Endometrium (tissue), 2 donors: ENCODE measurements around the gene VASH1.
"Not testable (repeated sequence)": the region's sequence is repeated elsewhere in the genome, so short reads cannot be mapped to it uniquely, and the experiment has no call there.

ENCODE experiments used
- FAIRE-seq: peaks from 2 replicates; lab custom pipeline; 2012; peaks lifted over from hg19 to GRCh38; lab: Jason Lieb, UNC
- donor health status: control.
- donor health status: control.

VASH1 gene

GRCh38 chr14:76761136-76761959, at the start of gene VASH1:
TSS of gene VASH1 (plus strand) at chr14:76761468. CDS start at chr14:76762822, 1,354 bp downstream.
- FAIRE-seq, result no peak

GRCh38 chr14:76713121-76713520, 48.1 kb upstream of the VASH1 start:
- no peak for FAIRE-seq

DNA sequence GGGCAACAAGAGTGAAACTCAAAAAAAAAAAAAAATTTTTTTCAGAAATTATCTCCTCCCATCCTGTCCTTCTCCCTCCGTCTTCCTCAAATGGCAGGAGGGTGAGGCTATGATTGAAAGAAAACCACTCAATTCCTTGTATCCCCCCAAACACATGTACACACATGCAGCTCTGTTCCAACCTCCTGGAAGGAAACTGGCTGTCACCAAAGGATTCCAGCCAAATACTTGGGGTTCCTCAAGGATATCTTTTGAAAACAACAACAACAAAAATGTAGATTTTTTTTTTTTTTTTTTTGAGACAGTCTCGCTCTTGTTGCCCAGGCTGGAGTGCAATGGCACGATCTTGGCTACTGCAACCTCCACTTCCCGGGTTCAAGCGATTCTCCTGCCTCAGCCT, 46.8 kb upstream of the VASH1 start:
- FAIRE-seq, result no peak

DNA sequence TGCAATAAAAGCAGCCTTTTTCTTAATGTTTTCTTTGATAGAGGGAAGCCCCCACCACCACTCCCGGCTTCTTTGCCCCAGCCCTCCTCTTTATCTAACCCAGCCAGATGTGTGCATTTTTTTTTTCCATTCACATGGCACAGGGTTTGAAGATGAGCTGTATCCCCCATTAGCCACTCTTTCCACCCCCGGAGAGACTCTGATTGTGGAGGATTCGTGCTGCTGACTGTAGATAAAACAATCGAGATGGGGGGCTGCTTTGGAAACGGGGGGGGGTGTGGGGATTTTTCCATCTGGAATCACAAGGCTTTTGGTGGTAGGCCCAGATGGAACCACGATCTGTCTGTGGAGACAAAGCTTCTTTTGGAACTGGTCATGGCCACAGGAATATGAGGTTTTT, 46.2 kb upstream of the VASH1 start:
- no peak for FAIRE-seq

DNA sequence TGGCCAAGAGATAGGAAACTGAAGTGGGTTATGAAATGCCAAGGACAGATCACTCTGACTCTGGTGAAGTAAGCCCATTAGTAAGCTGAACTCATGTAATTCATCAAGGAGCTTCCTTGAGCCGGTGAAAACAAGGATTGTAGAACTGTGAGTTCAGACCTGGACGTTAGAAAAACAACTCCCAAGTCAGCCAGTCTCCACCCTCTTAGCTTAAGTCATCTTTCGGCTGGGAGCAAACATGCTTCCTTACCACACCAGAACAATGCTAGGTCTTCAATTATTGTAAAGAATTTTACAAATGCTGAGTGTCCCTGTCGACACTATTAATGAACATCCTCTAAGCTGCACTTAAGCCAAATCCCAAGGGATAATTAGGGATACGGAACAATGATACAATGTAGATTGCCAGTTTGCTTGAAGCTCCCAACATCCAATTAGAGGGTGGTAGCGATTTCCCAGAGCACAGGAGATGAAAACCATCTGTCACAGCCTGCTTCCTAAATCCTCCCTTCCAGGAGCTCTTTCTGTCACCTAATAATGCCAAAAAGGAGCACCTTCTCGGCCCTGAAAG, 45.7 kb upstream of the VASH1 start:
- no peak for FAIRE-seq

DNA sequence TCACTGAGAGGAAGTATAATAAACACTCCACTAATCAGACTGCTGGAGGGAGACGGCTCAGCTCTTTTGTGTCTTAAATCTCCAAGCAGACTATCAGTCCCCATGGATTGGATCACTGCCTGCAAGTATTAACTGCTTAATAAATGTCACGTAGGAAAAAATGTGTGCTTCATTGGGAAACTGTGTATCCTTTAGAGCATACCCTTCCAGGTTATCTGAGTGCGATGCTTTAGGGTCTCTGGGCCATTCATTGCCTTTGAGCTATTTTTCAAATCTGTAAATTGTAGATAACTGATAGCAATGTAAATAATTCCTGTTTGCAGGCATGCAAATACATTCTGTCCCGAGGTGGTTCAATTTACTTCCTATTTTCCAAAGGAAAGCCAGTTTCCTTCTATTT, 45.0 kb upstream of the VASH1 start:
- no peak for FAIRE-seq

DNA sequence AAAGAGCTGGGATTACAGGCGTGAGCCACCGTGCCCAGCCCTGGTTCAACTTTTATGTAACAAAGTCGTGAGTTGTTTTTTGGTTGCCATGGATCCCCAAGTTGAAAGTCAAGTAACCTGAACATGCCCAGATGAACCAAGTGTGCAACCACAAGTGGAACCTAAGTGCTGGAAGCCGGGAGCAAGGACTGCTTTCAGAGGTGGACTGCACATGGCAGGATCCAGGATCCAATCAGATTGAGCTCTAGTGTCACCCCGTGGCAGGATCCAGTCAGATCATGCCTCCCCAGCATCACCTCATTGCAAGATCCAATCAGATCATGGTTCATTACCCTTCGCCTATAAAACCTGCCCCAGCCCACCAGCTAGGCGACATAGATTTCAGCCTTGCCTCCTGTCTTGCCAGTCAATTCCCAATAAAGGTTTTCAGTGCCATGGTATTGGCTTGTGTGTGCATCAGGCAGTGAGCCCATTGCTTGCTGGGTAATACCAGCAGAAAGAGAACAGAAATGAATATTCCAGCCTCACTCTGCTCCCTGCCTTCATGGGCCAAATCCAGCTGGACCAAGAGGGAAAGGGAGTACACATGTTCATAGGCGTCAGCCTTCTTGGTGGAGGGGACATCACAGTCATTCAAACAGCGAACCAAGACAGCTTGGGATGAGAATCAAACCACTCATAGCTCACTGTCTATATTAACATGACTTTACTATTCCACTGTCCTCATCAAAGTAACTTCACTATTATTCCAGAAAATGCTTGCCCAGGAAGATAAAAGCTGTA, 43.6 kb upstream of the VASH1 start:
- no peak for FAIRE-seq

GRCh38 chr14:76718306-76719040, 42.8 kb upstream of the VASH1 start:
- FAIRE-seq, result no peak

DNA sequence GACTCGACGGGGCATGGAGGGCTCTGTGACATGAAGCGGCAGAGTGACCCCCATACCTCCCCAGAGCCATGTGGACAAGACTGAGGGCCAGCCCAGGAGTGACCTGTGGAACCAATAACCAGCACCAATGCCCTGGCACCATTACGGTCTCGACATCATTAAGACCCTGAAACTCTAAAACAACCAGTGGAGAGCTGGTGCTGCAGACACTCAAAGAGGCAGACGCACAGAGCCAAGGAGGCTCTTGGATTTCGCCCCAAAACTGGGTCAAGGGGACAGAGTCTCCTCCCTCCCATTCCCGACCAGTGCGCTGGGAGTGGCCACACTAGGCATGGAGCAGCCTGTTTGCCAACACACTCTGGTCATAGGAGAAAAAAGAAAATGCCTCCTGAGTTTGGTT, 41.6 kb upstream of the VASH1 start:
- no peak for FAIRE-seq

GRCh38 chr14:76720382-76720813, 40.9 kb upstream of the VASH1 start:
- no peak for FAIRE-seq

DNA sequence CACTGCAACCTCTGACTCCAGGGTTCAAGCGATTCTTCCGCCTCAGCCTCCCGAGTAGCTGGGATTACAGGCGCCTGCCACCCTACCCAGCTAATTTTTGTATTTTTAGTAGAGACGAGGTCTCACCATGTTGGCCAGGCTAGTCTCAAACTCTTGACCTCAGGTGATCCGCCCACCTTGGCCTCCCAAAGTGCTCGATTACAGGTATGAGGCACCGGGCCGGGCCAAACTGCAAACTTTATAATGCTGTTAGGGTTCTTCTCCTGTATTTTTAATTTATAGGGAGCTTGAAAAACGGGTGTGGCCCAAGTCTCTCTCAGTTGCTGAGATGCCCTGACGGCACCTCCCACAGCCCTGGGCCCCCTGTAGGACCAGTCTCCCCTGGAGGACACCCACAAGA, 39.8 kb upstream of the VASH1 start:
- FAIRE-seq, result not testable (repeated sequence)

GRCh38 chr14:76724651-76725550, 36.4 kb upstream of the VASH1 start:
- FAIRE-seq, result no peak

DNA sequence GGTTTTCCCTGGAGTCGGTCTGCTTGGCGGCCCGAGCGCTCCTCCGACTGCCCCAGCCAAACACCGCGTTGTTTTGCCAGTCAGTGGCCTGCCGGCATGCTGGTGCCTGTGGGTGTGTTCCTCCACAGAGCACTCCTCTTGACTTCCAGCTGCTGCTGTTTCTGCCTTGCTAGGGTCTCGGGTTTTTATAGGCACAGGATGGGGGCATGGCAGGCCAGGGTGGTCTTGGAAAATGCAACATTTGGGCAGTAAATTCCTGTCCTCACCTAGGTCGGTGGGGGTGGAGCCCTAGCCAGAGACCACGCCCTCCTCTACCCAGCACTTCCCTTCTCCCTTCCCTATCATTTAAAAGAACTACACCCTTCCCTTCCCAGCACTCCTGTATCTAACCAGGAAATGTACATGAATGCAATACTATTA, 34.7 kb upstream of the VASH1 start:
- no peak for FAIRE-seq

- FAIRE-seq, result no peak
Observed at GRCh38 chr14:76727384-76727783, 33.9 kb upstream of the VASH1 start.

DNA sequence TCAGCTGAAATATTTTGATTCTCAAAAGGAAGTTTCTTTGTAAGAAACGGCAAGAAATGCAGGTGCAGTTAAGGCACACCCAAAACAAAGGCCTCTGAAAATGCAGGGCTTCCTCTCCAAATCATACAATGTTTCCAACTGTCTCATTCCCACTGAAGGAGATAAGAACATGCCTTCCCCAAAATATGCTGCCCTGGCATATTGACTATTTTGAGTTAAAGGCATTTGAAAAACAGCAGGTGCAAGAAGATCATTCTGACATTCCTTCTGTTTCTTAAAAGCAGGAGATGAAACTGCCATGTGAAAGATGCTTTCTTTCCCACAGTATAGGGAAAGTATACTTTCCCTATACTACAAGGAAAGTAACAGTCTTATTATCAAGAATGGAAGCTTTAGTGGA, 33.4 kb upstream of the VASH1 start:
- FAIRE-seq, result no peak

- FAIRE-seq, result no peak
Observed at GRCh38 chr14:76729258-76729657, 32.0 kb upstream of the VASH1 start.

DNA sequence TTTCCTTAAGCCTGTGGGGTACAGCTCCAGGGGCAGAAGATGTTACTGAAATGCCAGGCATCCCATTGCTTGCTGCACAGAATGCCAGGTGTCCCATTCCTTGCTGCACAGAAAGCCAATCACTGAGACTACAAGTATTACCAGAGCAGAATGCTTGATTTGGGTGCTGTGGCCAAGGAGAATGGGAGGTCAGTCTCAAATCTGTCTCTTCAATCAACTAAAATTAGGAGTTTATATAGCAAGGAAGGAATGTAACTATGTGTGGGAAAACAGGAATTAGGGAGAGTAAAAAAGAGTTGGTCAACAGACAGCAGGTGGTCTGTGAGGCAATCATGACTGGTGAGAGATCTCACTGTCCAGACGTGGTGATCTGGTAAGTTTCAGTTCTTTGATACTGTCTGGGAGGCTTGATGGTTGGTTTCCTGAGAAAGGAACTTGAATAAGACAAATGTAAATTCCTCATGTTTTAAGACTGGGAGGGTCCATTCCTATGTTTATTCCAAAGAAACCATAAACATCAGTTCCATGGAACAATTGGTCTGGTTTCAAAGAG, 31.2 kb upstream of the VASH1 start:
- FAIRE-seq, result no peak

DNA sequence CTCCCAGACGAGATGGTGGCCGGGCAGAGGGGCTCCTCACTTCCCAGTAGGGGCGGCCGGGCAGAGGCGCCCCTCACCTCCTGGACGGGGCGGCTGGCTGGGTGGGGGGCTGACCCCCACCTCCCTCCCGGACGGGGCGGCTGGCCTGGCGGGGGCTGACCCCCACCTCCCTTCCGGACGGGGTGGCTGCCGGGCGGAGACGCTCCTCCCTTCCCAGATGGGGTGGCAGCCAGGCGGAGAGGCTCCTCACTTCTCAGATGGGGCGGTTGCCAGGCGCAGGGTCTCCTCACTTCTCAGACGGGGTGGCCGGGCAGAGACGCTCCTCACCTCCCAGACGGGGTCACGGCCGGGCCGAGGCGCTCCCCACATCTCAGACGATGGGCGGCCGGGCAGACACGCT, 26.8 kb upstream of the VASH1 start:
- not testable (repeated sequence) for FAIRE-seq

DNA sequence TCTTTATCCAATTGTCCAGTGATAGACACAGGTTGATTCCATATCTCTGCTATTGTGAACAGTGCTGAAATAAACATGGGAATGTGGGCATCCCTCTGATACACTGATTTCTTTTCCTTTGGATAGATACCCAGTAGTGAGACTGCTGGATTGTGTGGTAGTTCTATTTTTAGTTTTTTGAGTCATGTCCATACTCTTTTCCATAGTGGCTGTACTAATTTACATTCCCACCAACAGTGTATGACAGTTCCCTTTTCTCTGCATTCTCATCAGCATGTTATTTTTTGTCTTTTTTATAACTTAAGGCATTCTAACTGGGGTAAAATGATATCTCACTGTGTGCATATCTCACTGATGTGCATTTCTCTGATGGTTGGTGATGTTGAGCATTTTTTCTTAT, 24.8 kb upstream of the VASH1 start:
- FAIRE-seq, result no peak

- no peak for FAIRE-seq
Observed at GRCh38 chr14:76741074-76741473, 20.2 kb upstream of the VASH1 start.

- no peak for FAIRE-seq
Observed at GRCh38 chr14:76742185-76742584, 19.1 kb upstream of the VASH1 start.
